SHP77 treated with DMSO at 0.1 percent for 48 hours (cell line): ENCODE results near the gene KIAA0825.
"Not testable (repeated sequence)": the region's sequence is repeated elsewhere in the genome, so short reads cannot be mapped to it uniquely, and the experiment has no call there.

Source experiments
- DNase-seq: peaks from one replicate; lab custom pipeline; 2025; lab: John Stamatoyannopoulos, UW

The KIAA0825 gene

GRCh38 chr5:94573349-94573748, 45.1 kb downstream of the KIAA0825 start:
- DNase-seq: not testable (repeated sequence)

- DNase-seq: no peak
Observed at GRCh38 chr5:94571415-94571814, 47.0 kb downstream of the KIAA0825 start.

GRCh38 chr5:94564812-94565211, 53.6 kb downstream of the KIAA0825 start:
- DNase-seq: no peak

GRCh38 chr5:94562327-94562971, 56.0 kb downstream of the KIAA0825 start:
- peak; percentile 75 for DNase-seq

- no peak for DNase-seq
Observed at GRCh38 chr5:94558028-94558427, 60.4 kb downstream of the KIAA0825 start.

- no peak for DNase-seq
Observed at GRCh38 chr5:94551858-94552257, 66.5 kb downstream of the KIAA0825 start.

- DNase-seq: no peak
Observed at GRCh38 chr5:94545870-94546625, 72.4 kb downstream of the KIAA0825 start.

- no peak for DNase-seq
Observed at GRCh38 chr5:94544875-94545547, 73.4 kb downstream of the KIAA0825 start.

GRCh38 chr5:94544031-94544650, 74.3 kb downstream of the KIAA0825 start:
- no peak for DNase-seq

- DNase-seq: no peak
Observed at GRCh38 chr5:94540856-94541494, 77.4 kb downstream of the KIAA0825 start.

GRCh38 chr5:94538260-94538659, 80.1 kb downstream of the KIAA0825 start:
- DNase-seq: no peak

- no peak for DNase-seq
Observed at GRCh38 chr5:94526706-94527105, 91.7 kb downstream of the KIAA0825 start.

- DNase-seq: peak; percentile 73
Observed at GRCh38 chr5:94524841-94525697, 93.3 kb downstream of the KIAA0825 start.

GRCh38 chr5:94523018-94523417, 95.4 kb downstream of the KIAA0825 start:
- DNase-seq: no peak

GRCh38 chr5:94522117-94522516, 96.3 kb downstream of the KIAA0825 start:
- DNase-seq: peak; percentile 48

- peak; percentile 82 for DNase-seq
Observed at GRCh38 chr5:94517490-94518488, 100.6 kb downstream of the KIAA0825 start.

- DNase-seq: no peak
Observed at GRCh38 chr5:94516148-94516547, 102.3 kb downstream of the KIAA0825 start.

- DNase-seq: peak; percentile 53
Observed at GRCh38 chr5:94508461-94509148, 109.8 kb downstream of the KIAA0825 start.
